Ovary (tissue), 9 donors: ENCODE measurements around the gene PSMB9. TPM values are rescaled to one million over a fixed set of nuclear protein-coding genes. Genes with fewer than 3 reads are reported as not detected.

ENCODE experiments used
- DNase-seq, 5 donors: peaks; one replicate each; pipeline ENCODE4 v3.0.0-alpha.2; 2019 to 2020
- H3K27ac ChIP-seq, 2 donors: fragments of 200-600 bp; one replicate each; pipeline versions ENCODE4 v1.5.1 to v1.8.0; 2019 to 2022
- H3K27me3 ChIP-seq: fragments of 200-600 bp; one replicate; pipeline ENCODE4 v1.8.0; 2022
- H3K36me3 ChIP-seq: fragments of 200-600 bp; sonication (generic); one replicate; pipeline ENCODE4 v1.5.1; 2019
- H3K4me1 ChIP-seq: one replicate; pipeline ENCODE4 v1.8.1; 2013; ENCODE audit warnings: mild to moderate bottlenecking, moderate library complexity; ENCODE audit not compliant: insufficient read depth
- H3K4me3 ChIP-seq: fragments of 200-600 bp; sonication (generic); one replicate; pipeline ENCODE4 v1.5.1; 2017
- H3K9me3 ChIP-seq, 2 donors: fragments of 200-600 bp in 1 of 2; sonication (generic) in 1 of 2; one replicate each; pipeline versions ENCODE4 v1.5.1 to v1.8.1; 2013 to 2019; ENCODE audit warnings: mild to moderate bottlenecking in 1 of 2, moderate library complexity in 1 of 2
- EP300 ChIP-seq: sonication (generic); formaldehyde crosslinking; IDR thresholded peaks from one replicate; pipeline ENCODE4 v1.6.1; 2017; ENCODE audit warnings: antibody characterized with exemption
- POLR2A ChIP-seq: fragments of 450-650 bp; IDR thresholded peaks from one replicate; pipeline ENCODE4 v1.6.1; 2017; ENCODE audit warnings: antibody characterized with exemption, mild to moderate bottlenecking, moderate library complexity
- WGBS, 3 donors: extraction: QIAGEN DNeasy Blood & Tissue Kit in 1 of 3; methylation state at CpG; one replicate each; pipeline versions ENCODE4 v1.1.5 to v1.1.7; 2013 to 2017; 5-methylcytosine and 5-hydroxymethylcytosine counted together
- intact Hi-C, 4 donors: fragments of 100-400 bp; cut with DNase I; formaldehyde crosslinking; loops; one replicate each; pipeline versions ENCODE4 v1.11.0 to v1.15.1; 2022 to 2023
- polyA plus RNA-seq, 2 donors: library from polyadenylated mRNA; stranded (reverse); fragments of 200-250 nt in 1 of 2; fragments of 350-450 nt in 1 of 2; fragmentation: Illumina TruSeq in 1 of 2; extraction: RNeasy Lipid Tissue Mini Kit (QIAGEN cat#74804) in 1 of 2; gene quantifications; one replicate each; pipeline ENCODE4 v1.2.3, GENCODE V29; 2013 to 2014
- total RNA-seq, 7 donors: library from RNA; depleted of rRNA in 2 of 7; stranded (reverse); fragments of >200 nt in 2 of 7; fragmentation: NEBNext Ultra II Directional in 3 of 7; extraction: Animal tissue kit (Norgen Biotek cat#: 25700) in 3 of 7; gene quantifications; one replicate each; pipeline versions ENCODE4 v1.1.0 to v1.2.4, GENCODE V29; 2016 to 2023
- TF ChIP-seq, protein P1 (sequence below), 3 donors: fragments of 450-650 bp in 2 of 3; fragments of 200-600 bp in 1 of 3; IDR thresholded peaks; one replicate each; pipeline versions ENCODE4 v1.5.1 to v1.8.0; 2016 to 2022; ENCODE audit warnings: antibody characterized with exemption in 3 of 3, mild to moderate bottlenecking in 1 of 3
- donor health status: DM: no; HTN: no; CAD: no; lungs with moderate emphysema.
- donor health status: DM: no; HTN: no; CAD: no.
- donor health status: Bipolar disorder and iron deficiency.
- donor health status: DM: yes; HTN: yes; CAD: no.
- donor health status: DM: no; HTN: no; CAD: no.
- donor health status: DM: yes; HTN: yes; CAD: no.

Gene PSMB9
- total and polyA plus RNA-seq, 9 donors: 9.5 to 30.7 (median 20.4) TPM

DNA sequence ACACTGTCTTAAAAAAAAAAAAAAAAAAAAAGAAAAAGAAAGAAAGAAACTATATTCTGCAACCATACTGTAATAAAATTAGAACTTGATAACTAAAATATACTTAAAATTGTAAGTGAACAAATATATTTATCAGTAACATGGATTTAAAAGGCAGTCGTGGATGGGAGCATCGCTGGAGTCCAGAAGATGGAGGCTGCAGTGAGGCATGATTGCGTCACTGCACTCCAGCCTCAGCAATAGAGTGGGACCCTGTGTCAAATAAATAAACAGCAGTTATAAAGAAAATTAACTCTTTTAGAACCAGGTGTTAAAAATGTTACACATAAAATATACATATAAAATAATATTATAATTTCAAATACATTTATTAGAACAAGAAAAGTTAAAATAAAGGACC is 8.7 kb downstream of the PSMB9 start:
- 69 to 84% (median 81%) methylated on average over 3 of the region's 3 CpGs for WGBS, 3 donors
- DNase-seq: no peak
- intact Hi-C loops: no loop called here

DNA sequence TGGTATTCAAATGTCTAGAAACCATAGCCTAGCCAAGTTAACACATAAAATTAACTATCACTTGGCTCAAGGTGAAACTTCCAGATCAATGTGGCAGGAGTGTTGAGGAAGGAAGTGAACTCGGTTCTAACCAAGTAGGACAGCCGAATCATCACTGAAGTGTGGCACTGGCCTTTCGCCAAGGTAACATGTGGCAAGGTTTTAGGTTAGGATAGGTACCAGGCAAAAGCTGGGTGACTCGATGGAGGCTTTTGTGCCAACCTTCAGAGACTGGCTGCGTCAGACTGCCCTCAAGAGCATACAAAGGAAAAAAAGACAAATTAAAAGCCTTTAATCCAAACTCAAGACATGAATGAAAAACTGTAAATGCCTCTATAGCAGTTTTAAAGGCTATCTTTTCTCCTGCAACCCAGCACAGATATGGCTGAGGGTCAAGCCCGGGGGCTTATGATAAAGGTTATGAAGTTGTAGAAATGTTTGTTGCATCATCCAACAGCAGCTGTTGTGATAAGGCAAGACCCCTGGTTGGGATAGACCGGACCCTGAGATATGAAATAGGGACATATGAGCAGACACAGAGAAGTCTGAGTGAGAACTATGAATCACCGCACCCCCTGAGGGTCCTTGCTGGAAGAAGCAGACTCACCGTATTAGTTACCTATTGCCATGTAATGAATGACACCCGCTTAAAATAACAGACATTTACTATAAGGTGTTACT is 11.9 kb downstream of the PSMB9 start:
- intact Hi-C loops: no loop called here
- 68 to 76% (median 70%) methylated on average over 10 of the region's 10 CpGs for WGBS, 3 donors
- no peak overlapping the region for H3K27ac ChIP-seq

More for the DNA sequence above, 8.7 kb downstream of the PSMB9 start:
- Histone ChIP-seq H3K9me3 (no peaks in the 10 kb centered on the region), H3K4me3 (no peak overlapping the region), H3K4me1 (peaks cover 3% of the 10 kb centered on the region), H3K36me3 (no peaks in the 10 kb centered on the region), H3K27me3 (no peaks in the 10 kb centered on the region), H3K27ac (no peak overlapping the region)
- TF ChIP-seq POLR2A: no peak
- no peak for TF ChIP-seq EP300
- TF ChIP-seq, protein P1, sequence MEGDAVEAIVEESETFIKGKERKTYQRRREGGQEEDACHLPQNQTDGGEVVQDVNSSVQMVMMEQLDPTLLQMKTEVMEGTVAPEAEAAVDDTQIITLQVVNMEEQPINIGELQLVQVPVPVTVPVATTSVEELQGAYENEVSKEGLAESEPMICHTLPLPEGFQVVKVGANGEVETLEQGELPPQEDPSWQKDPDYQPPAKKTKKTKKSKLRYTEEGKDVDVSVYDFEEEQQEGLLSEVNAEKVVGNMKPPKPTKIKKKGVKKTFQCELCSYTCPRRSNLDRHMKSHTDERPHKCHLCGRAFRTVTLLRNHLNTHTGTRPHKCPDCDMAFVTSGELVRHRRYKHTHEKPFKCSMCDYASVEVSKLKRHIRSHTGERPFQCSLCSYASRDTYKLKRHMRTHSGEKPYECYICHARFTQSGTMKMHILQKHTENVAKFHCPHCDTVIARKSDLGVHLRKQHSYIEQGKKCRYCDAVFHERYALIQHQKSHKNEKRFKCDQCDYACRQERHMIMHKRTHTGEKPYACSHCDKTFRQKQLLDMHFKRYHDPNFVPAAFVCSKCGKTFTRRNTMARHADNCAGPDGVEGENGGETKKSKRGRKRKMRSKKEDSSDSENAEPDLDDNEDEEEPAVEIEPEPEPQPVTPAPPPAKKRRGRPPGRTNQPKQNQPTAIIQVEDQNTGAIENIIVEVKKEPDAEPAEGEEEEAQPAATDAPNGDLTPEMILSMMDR (IDR thresholded peaks at IDR 0.05): no peak

DNA sequence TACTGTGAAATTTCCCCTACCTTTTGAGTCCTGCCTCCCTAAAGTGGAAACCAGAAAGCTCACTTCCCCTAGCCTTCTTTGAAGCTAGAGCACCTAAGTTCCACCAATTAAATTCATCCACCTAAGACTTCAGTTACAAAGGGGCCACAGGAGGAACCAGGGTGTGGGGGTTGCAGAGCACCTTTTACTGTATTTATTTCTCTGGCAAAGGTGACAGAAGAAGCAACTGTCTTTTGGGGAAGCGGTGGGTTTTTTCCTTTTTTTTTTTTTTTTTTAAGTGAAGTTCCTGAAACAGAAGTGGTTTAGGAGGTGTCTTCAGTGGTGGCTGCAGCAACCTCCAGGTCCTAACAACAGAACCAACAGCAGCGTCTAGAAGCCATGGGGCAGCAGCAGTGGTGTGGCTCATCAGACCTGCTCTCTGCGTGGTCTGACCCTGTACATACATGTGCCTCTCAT is 13.1 kb downstream of the PSMB9 start:
- Histone ChIP-seq H3K36me3 (no peaks in the 10 kb centered on the region), H3K27ac (no peak overlapping the region), H3K27me3 (no peaks in the 10 kb centered on the region), H3K4me3 (no peak overlapping the region), H3K9me3 (no peaks in the 10 kb centered on the region), H3K4me1 (no peaks in the 10 kb centered on the region)
- intact Hi-C loops: no loop called here
- 67 to 82% (median 72%) methylated on average over 3 of the region's 3 CpGs for WGBS, 3 donors
- TF ChIP-seq EP300 (no peak), POLR2A (no peak)
- TF ChIP-seq, protein P1 (IDR thresholded peaks at IDR 0.05): no peak
- no peak for DNase-seq

More for the DNA sequence above, 11.9 kb downstream of the PSMB9 start:
- no peaks in the 10 kb centered on the region for H3K36me3 ChIP-seq
- peaks cover 3% of the 10 kb centered on the region for H3K4me1 ChIP-seq
- no peaks in the 10 kb centered on the region for H3K9me3 ChIP-seq
- no peak overlapping the region for H3K4me3 ChIP-seq
- no peaks in the 10 kb centered on the region for H3K27me3 ChIP-seq
- DNase-seq: no peak
- TF ChIP-seq, protein P1 (IDR thresholded peaks at IDR 0.05): no peak
- TF ChIP-seq POLR2A (no peak), EP300 (no peak)

DNA sequence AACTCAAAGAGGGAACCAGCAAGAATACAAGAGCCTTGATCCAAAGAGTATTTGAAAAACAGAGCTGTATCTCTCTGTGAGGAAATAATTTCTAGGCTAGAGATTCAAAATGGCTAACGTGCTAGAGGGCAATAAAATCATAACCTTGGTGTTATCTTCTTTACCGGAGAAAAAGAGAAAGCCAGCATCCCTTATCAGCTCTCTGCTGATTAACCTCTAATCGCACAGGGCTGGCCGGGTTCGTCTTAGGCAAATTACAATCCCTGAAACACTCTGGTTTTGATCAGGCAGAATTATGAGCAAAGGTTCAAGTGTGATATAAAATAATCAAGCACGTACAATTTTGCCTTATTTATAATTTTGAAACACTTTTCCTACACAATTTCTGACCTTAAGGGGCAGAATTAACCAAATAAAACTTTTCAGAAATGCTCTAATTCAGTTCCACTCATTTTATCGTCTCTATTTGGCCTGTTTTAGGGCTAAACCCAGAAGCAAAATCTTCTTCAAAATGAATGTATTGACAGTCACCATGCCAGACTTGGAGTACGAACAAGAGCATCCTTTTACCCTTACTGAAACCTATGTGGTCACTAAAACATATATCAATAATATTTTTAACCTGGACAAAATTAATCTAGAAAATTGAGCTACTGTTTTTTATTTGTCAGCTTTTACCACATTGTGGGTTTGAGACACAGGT is 13.7 kb downstream of the PSMB9 start:
- no peaks in the 10 kb centered on the region for H3K36me3 ChIP-seq
- TF ChIP-seq, protein P1 (IDR thresholded peaks at IDR 0.05): no peak
- TF ChIP-seq POLR2A: no peak
- TF ChIP-seq EP300: no peak
- 24 to 38% (median 26%) methylated on average over 8 of the region's 8 CpGs for WGBS, 3 donors
- no peak overlapping the region for H3K4me3 ChIP-seq
- no peak overlapping the region for H3K27ac ChIP-seq
- DNase-seq: no peak
- H3K9me3 ChIP-seq: no peaks in the 10 kb centered on the region
- no peaks in the 10 kb centered on the region for H3K4me1 ChIP-seq
- intact Hi-C loops: no loop called here
- H3K27me3 ChIP-seq: no peaks in the 10 kb centered on the region
